Epithelial cell of esophagus (primary cell): ENCODE results near the gene CYP2J2.

Source experiments
- DNase-seq: peaks from one replicate; pipeline ENCODE4 v3.0.0; 2010; ENCODE audit warnings: low read depth
- H3K4me3 ChIP-seq: 2 replicates; pipeline ENCODE4 v1.5.1; 2011; ENCODE audit warnings: mild to moderate bottlenecking, low read length, control low read depth
- CTCF ChIP-seq: IDR thresholded peaks from 2 replicates; pipeline ENCODE4 v1.5.1; 2011; ENCODE audit warnings: low read depth, mild to moderate bottlenecking, low read length, control low read depth, inconsistent platforms; ENCODE audit not compliant: insufficient read depth; ENCODE audit errors: missing control alignments

CYP2J2 gene

GRCh38 chr1:59892841-59893811 is 33.4 kb downstream of the CYP2J2 start:
- no peak overlapping the region for H3K4me3 ChIP-seq
- DNase-seq: peak; percentile 90
- TF ChIP-seq CTCF: no peak

- DNase-seq: no peak
- no peak for TF ChIP-seq CTCF
- no peak overlapping the region for H3K4me3 ChIP-seq
Observed at GRCh38 chr1:59885160-59885832, 41.3 kb downstream of the CYP2J2 start.

GRCh38 chr1:59880735-59881134 is 45.8 kb downstream of the CYP2J2 start:
- H3K4me3 ChIP-seq: no peak overlapping the region
- TF ChIP-seq CTCF: no peak
- no peak for DNase-seq

- no peak for DNase-seq
- TF ChIP-seq CTCF: no peak
- H3K4me3 ChIP-seq: no peak overlapping the region
Observed at GRCh38 chr1:59879996-59880505, 46.5 kb downstream of the CYP2J2 start.

GRCh38 chr1:59879574-59879973 is 47.0 kb downstream of the CYP2J2 start:
- DNase-seq: peak; percentile 89
- H3K4me3 ChIP-seq: no peak overlapping the region
- TF ChIP-seq CTCF: peak; percentile 78

- TF ChIP-seq CTCF: peak; percentile 32
- H3K4me3 ChIP-seq: no peak overlapping the region
- peak; percentile 18 for DNase-seq
Observed at GRCh38 chr1:59878370-59878769, 48.2 kb downstream of the CYP2J2 start.
